Measurements from ENCODE around the gene NTM.

The NTM gene

GRCh38 chr11:132022733-132023478 lies 652.5 kb downstream of the NTM start:
- no peak for TF ChIP-seq CTCF (IDR thresholded peaks at IDR 0.05; ENCODE audit: control insufficient read depth, extremely low read depth, insufficient read depth)
- H3K4me3 ChIP-seq (ENCODE audit: low read depth, low read length) = no peak overlapping the region
- DNase-seq (ENCODE audit: low read depth) = peak; percentile 27

DNA sequence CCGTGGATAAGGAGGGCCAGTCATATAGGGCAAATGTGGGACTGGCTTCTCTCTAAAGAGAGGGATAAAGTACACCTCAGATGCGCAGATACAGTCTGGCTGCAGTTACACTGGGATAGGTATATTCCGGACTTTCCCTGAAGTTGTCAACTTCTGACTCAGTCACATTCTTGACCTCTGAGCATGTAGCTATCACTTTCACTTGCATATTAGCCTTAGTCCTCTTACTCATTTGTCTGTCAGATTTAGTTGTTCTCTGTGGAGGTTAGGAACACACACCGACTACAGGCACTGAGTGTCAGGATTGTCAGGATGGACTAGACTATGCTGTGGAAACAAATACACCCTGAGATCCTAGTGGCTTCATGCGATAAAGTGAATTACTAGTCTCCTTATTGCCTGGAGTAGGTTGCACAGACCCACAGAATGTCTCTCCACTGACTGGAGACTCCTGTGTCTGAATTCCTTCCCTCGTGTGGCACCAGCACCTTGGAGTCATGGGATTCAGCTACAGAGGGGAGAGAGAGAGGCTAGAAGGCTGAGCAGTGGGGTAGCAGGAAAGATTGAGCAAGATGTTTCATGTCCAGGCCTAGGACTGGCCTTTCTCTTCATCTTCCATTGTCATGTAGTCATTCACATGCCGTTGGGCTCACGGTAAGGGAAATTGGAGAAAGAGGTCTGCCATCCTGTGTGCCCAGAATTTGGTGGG lies 654.3 kb downstream of the NTM start:
- no peak for DNase-seq (ENCODE audit: low read depth)
- no peak for TF ChIP-seq CTCF (IDR thresholded peaks at IDR 0.05; ENCODE audit: control insufficient read depth, extremely low read depth, insufficient read depth)
- no peak overlapping the region for H3K4me3 ChIP-seq (ENCODE audit: low read depth, low read length)

DNA sequence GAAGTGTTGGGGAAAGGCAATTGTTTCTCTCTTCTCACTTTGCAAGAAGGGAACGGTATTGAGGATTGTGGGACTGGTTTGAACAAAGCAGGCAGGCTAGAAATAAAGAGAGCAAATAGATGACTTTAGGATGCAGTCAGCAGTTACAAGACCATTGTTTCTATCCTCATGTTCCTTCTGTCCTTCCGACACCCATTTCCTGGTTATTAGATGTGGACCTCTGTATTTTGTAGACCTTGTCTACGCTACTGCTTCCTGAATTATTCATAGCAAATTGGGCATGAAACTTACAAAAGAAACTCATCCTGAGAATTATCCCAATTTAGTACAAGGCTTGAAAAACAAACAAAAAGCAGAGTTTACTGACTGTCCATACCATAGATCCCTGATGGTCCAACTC lies 656.3 kb downstream of the NTM start:
- DNase-seq (ENCODE audit: low read depth) = no peak
- no peak overlapping the region for H3K4me3 ChIP-seq (ENCODE audit: low read depth, low read length)
- no peak for TF ChIP-seq CTCF (IDR thresholded peaks at IDR 0.05; ENCODE audit: control insufficient read depth, extremely low read depth, insufficient read depth)

DNA sequence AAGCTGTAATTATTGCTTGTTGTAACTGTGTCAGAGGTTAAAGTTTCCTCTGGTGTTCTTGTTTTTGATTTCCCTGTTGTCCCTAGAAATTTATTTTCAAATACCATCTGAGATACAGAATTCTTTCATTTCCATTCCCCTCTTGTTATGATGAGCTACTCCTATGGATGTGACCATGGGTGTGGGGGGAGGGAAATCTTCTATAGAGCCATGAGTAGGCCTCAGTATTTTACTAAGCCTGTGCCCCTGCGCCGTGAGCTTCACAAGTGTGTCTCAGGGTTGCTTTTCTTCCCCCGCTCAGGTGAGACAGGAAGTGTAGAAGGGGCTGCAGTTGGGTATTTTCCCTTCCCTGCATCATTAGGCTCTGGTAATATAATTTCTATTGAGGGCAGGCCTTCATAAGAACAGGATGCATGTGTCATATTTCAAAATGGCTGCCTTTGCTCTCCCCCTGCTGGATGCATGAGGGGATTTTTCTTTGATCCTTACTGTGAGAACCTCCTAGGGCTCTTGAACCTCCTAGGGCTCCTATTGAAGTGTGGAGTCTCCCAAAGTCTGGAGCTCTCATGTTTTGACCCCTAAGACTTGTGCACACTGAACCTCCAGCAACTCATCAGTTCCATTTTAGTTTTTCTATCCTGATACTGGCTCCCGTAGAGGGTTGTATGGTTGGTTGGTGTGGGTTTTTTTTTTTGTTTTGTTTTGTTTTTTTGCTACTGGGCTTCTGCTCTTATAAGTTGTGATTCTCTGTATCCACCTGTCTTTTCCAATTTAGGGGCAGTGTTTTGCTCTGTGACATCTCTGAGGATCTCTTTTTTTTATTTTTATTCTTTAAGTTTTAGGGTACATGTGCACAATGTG lies 658.2 kb downstream of the NTM start:
- peak; percentile 64 for TF ChIP-seq CTCF (IDR thresholded peaks at IDR 0.05; ENCODE audit: control insufficient read depth, extremely low read depth, insufficient read depth)
- peak; percentile 32 for DNase-seq (ENCODE audit: low read depth)
- no peak overlapping the region for H3K4me3 ChIP-seq (ENCODE audit: low read depth, low read length)

GRCh38 chr11:132030896-132031295 lies 660.5 kb downstream of the NTM start:
- no peak for TF ChIP-seq CTCF (IDR thresholded peaks at IDR 0.05; ENCODE audit: control insufficient read depth, extremely low read depth, insufficient read depth)
- no peak for DNase-seq (ENCODE audit: low read depth)
- no peak overlapping the region for H3K4me3 ChIP-seq (ENCODE audit: low read depth, low read length)

- H3K4me3 ChIP-seq (ENCODE audit: low read depth, low read length) = no peak overlapping the region
- TF ChIP-seq CTCF (IDR thresholded peaks at IDR 0.05; ENCODE audit: control insufficient read depth, extremely low read depth, insufficient read depth) = no peak
- no peak for DNase-seq (ENCODE audit: low read depth)
Measured at GRCh38 chr11:132032555-132032954, 662.1 kb downstream of the NTM start.
